GM19043 (cell line): ENCODE data around the gene INSYN2B.

Experiments
- ATAC-seq: cut with Tn5 transposase; IDR thresholded peaks from one replicate; pipeline ENCODE4 v1.9.1; 2021; ENCODE audit warnings: low read depth; ENCODE audit not compliant: unreplicated experiment

The INSYN2B gene

GRCh38 chr5:169817031-169817430 is 163.3 kb downstream of the INSYN2B start:
- no peak for ATAC-seq

- ATAC-seq: no peak
Observed at GRCh38 chr5:169814522-169814921, 165.8 kb downstream of the INSYN2B start.
